NCI-H2171 treated with DMSO at 0.1 percent for 48 hours (cell line): ENCODE results near the gene SRSF4.

Experiments used
- DNase-seq: peaks from one replicate; lab custom pipeline; 2025; lab: John Stamatoyannopoulos, UW

Gene SRSF4

DNA sequence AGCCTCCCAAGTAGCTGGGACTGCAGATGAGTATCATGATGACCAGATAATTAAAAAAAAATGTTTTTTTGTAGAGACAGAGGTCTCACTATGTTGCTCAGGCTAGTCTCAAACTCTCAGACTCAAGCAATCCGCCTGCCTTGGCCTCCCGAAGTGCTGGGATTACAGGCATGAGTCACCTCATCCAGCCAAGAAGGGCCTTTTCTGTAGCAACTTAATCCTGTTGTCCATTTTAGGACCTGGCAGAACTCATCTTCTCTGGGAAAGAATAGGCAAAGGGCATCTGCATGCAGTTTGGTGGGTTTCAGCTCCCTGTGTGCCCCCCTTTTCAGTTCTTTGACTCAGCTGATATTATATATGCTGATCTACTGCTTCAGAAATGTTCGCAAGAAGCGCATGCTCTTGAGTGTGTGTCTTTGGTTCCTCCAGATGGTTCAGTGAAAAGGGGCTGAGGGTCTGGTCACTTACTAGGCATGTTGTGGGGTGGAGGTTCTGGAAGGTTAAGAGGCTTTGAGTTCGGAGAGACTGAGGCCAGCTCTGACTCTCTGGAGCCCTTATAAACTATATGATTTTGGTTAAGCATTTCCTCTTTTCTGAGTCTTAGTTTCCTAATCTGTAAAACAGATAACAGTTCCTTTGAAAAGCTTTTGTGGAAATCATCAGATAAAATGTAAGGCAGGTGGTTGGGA lies 19.4 kb upstream of the SRSF4 start:
- DNase-seq, result no peak

DNA sequence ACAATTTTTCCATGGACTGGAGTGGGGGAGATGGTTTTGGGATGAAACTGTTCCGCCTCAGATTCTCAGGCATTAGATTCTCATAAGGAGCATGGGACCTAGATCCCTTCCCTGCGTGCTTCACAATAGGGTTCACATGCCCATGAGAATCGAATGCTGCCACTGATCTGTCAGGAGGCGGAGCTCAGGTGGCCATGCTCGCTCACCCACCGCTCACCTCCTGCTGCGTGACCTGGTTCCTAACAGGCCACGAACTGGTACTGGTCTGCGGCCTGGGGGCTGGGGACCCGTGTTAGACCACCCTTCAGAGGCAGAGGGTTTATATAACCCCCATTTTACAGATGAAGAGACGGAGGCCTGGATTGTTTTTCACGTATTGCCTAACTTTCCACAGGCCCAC lies 16.3 kb upstream of the SRSF4 start:
- no peak for DNase-seq

DNA sequence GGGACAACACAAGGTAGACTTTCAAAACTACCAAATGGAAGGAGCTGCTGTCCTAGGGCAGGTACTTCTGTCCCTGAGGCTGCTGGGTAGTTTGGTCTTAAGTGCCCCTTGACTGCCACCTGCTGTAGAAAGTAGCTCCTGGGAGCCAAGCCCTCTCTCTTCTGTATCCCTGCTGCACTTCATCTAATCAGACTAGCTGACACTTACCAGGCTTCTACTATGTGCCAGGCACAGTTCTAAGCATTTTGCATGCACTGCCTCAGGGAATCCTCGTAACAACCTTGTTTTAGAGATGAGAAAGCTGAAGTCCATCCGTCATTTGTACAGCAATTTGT lies 15.9 kb upstream of the SRSF4 start:
- peak; percentile 37 for DNase-seq

DNA sequence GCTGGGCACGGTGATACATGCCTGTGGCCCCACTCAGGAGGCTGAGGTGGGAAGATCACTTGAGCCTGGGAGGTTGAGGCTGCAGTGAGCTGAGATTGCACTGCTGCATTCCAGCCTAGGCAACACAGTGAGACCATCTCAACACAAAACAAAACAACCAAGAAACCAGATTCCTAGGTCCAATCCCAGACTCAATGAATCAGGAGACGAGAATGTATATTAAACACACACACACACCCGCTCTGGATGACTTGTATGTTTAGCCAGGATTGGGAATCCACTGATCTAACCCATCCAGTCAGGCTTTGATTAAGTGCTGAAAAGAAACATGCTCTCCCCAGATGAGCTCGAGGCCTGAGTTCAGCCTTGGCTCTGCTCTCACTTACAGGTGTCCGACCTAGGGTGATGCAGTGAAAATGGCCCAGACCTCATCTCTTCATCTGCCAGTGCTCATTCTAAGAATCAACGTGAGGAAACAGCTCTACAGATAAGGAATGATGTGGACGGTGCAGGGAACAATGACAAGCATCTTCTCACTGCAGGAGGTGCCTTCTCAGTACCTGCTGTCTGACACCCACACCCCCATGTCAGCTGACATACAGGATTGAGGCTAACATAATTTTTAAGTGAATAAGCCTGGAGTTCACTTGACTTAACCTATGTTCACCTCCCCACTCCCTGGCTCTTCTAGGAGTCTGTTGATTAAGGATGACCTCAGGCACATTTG lies 15.3 kb upstream of the SRSF4 start:
- DNase-seq, result no peak

DNA sequence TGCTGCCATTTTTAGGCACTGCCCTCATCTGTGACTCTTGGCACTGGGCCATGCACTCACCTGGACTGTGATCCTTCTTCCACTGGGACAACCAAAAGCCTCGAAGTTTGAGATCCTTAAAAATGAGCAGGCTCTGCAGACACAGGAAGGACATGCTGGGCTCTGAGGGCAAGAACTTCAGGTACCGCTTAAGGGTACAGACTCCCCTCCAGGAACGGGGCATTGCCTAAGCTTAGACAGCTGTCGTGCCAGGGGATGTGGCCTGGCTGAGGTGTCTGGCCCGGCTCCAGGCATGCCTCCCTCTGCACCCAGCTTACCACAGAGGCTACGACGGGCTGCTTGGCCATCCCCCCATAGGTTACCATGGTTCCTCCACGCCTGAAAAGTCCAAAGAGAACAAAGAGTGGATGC lies 14.2 kb upstream of the SRSF4 start:
- DNase-seq, result no peak

DNA sequence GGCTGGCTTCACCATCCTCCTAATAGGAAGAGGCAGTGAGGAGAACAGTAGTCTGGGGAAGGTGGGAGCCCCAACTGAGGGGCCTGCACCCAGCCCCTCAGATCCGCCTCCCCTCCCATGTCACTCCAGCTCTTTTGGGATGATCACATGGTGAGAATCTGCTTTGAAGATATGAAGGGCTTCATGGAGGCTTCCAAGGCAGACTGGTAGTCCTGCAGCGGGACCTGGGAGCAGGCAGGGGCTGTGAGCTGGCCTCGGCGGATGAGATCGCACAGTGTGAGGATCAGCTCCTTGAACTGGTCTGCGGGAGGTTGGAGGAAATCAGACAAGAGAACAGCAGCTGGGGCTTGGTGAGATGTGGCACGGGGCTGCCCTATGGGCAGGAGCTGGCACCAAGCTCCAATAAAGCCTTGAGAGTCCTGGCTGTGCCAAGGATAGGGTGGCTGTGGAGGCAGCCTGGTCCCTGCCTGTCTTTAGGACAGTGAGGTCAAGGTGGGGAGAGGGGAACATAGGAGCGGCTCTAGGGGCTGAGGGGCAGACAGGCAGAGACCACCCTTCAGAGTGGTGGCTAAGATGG lies 12.3 kb upstream of the SRSF4 start:
- DNase-seq, result no peak

DNA sequence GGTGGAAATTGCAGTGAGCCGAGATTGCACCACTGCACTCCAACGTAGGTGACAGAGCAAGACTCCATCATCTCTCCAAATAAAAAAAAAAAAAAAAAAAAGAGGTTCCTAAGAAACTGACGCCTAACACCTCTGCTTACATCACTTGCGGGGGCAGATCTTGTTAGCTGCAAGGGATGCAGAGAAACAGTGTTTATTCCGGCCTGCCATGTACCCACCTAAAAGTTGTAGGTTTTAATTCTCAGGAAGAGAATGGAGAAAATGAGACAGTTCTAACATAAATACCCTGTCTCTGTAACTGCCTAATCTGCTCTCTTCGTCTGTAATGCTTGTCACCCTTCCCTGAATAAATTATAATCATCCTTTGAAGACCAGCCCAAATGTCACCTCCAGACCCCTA lies 9.0 kb upstream of the SRSF4 start:
- DNase-seq, result no peak

DNA sequence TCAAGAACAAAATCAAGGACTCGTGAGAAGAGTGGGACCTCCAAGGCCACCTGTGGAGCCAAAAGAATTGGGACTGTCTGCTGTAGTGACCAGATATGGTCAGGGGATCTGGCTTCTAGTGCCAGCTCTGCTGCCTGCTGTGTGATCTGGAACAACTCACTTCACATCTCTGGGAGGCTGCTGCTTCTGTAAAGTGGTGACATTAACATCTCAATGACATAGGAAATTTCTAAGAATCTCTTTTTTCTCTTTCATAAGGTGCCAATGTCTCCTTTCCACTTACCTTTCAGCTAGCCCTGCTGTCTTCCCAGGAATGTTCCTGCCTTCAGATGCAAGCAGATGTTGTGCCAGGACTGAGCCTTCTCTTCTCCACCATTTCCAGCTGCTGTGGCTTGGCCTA lies 5.0 kb upstream of the SRSF4 start:
- DNase-seq, result no peak

DNA sequence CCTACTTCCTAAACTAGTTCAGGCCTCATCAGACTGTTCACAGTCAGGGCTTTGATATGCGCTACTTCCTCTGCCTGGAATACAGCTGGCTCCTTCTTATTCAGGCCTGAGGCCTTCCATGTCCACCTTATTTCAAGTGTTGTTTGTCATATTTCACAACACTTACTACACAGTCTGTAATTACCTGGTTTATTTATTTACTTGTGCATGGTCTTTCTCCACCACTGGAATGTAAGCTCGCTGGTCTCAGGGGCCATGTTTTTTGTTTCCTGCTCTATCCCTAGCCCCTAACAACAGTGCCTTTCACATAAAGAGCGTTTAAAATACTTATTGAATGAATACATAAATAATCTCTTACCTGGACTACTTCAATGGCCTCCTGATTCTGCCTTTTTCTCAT lies 4.6 kb upstream of the SRSF4 start:
- DNase-seq, result no peak

DNA sequence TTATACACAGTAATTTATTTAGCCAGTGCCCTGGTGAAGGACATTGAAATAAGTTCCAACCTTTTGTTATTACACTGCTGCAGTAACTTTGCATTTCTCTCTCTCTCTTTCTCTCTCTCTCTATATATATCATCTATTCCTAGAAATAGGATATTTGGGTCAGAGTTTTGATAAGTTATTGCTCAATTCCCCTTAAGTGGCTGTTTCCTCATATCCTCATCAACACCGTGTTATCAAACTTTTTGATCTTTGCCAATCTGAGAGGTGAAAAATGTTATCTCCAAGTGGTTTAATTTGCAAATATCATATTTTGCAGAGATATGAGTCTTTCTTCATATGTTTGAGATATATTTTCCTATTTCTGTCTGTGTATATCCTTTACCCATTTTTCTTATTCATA lies 1.6 kb upstream of the SRSF4 start:
- no peak for DNase-seq

DNA sequence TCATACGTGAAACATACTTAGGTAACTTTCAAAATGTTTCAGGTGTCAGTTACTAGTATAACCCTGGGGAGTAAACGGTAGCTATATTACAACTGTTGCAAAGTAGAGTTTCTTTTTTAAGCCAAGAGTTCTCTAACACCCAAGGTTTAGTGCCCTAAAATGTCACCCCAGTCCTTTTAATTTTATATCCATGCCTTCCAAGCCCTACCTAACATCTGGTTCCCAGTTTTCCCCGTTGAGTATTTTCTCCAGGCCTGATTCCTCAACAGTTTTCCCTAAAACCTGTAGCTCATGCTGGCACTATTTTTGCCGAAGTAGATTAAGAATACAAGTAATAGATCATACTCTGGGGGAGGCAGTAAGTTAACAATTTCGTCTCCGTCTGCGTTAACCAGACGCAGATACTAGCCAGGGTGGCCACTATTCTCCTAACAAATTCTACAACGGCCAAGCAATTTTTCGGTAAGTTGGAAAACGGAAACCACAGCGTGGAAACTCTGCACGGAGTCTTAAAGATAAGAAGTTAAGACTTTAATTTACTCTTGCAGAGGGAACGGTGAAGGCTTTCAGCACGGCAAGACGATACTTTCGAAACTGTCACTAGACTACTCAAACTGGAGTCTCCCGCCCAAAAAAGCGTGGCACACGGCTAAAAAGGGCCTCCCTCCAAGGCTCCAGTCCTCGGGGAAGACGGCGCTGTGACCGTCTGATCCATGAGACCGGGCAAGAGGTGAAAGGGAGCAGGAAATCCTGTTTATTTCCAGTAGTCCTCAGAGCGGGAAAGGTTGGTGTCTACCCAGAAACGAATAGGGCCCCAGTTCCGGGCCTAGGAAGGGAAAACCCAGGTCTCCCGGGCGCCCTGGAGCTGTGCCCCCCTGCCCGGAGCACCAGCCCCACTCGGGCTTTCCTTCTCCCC lies 945 bp downstream of the SRSF4 start:
- DNase-seq, result peak; percentile 70

DNA sequence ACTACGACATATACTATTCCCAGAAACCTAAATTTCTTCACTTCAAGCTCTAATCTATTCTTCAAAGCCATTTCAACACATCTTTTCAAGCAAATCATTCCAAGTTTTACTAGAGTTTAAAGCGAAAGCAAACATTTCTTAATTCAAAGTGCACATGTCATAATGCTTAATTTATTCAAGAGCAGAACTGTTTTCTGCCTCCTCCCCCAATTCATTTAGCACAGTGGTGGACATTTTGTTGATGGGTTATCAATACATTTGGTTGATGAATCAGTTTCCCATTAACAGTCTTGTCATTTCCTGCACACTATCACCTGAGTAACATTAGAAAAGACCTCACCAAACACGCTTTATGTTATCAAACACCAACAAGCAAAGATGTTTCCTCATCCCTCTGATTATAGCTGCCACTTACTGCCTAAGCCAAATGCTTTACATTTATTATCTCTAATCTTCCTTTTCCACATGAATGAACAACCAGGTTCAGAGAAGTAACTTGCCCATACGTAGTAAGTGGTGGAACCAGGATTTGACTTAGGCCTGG lies 2.0 kb downstream of the SRSF4 start:
- no peak for DNase-seq

DNA sequence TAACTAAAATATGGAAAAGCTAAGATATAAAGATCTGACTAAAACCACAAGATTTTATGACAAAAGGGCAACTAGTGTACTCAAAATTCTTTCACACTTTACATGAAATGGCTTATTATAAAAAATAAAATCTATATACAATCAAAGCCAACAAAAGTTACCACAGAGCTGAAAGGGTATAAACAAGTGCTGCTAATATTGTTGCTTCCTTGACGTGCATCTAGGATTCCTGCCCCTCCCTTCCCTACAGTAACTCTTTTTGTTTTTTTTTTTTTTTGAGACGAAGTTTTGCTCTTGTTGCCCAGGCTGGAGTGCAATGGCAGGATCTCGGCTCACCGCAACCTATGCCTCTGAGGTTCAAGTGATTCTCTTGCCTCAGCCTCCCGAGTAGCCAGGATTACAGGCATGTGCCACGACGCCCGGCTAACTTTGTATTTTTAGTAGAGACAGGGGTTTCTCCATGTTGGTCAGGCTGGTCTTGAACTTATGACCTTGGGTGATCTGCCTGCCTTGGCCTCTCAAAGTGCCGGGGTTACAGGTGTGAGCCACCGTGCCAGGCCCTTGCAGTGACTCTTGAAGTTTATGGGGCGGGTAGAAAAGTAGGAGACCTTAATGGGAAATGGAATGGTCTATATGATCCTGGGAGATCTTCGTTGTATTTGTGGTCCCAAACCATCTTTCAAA lies 4.5 kb downstream of the SRSF4 start:
- DNase-seq, result no peak

DNA sequence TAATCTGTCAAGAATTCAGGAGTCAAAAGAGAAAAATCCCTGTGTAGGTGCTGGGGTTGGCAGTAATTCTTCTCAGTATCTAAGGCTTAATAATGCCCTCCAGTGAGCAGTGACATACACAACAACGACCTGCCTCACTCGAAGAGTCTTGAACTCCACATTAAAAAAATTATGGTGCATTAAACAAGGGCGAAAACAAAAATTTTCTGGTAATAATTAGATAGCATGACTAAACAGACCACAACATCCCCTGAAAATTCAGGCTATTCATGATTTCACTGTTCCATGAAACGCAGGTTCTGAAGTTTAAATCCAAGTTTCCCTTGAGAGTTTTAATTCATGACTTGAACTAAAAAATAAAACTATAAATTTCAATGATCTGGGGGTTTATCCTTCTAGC lies 5.1 kb downstream of the SRSF4 start:
- no peak for DNase-seq

DNA sequence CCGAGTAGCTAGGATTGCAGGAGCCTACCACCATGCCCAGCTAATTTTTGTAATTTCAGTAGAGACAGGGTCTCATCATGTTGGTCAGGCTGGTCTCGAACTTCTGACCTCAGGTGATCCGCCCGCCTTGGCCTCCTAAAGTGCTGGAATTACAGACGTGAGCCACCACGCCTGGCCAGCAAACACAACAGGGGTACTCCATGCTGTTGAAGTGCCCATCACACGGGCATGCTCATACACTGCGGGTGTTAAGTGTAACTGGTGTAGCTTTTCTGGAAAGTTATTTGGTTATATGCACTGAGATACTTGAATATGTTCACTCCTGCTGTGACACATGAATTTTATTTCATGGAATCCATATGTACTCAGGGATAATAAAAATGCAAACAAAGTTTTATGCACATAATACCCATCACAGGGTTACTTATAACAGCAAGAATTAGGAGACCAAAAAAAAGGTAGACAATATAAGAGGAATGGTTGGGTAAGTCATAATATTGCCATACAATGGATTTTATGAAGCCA lies 9.2 kb downstream of the SRSF4 start:
- DNase-seq, result no peak

DNA sequence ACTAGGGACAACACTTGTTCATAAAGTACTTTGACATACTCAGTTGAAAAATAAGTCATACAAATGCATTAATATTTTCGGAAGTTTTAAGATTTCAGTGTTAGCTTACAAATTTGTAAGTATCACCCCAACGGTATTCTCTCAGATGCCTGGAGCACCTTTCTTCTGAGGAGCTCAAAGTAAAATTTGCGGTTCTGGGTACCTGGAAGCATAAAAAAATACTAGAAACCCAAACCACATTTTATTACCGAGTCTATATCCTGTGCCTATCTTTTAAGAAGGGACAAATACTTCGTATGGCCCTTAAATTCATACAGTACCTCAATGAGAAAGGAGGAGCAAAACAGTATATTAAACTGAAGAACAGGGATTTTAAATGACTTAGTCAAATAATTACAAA lies 10.2 kb downstream of the SRSF4 start:
- no peak for DNase-seq

DNA sequence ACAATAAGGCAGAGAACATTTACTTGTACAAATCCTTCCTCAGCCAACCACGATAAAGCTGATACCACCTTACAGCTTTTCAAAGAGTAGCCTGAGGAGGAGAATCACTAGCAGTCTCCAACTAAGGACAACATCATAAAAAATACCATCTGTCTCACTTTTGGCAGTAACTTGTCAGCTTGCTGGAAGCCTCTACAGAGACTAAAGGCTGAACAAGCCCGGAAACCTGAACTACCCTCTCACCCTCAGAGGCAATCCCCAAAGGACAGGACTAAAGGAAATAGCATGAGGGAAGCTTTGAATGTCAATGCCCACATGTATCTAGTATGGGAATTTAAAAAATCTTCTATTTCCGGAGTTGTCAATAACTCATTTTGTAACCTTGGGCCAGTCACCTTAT lies 10.6 kb downstream of the SRSF4 start:
- peak; percentile 95 for DNase-seq

DNA sequence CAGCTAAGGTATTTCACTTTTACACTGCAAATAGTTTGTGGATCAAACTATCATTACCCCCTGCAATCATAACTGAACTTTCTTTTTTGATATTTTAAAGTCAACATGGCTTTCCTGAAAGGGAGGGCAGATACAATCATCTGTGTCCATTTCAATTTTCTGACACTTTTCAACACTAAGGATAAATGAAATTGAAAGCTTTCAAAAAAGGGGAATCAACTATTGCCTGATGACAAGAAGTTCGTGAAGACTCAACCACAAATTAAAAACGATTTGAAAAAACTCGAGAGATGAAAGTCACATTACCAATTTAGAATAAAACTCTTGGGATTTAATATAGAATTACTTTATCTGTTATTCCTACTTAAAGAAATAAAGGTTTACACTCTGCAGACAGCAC lies 11.7 kb downstream of the SRSF4 start:
- DNase-seq, result no peak

DNA sequence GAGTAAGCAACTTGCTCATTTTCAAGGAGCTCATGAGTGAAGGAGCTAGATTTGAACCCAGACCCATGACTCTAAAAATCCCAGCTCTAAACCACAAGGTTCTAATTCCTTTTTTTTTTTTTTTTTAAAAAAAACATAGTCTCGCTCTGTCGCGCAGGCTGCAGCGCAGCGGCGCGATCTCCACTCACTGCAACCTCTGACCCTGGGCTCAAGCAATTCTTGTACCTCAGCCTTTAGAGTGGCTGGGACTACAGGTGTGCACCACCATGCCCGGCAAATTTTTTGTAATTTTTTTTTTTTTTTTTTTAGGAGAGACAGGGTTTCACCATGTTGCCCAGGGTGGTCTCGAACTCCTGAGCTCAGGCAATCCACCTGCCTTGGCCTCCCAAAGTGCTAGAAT lies 13.8 kb downstream of the SRSF4 start:
- no peak for DNase-seq

DNA sequence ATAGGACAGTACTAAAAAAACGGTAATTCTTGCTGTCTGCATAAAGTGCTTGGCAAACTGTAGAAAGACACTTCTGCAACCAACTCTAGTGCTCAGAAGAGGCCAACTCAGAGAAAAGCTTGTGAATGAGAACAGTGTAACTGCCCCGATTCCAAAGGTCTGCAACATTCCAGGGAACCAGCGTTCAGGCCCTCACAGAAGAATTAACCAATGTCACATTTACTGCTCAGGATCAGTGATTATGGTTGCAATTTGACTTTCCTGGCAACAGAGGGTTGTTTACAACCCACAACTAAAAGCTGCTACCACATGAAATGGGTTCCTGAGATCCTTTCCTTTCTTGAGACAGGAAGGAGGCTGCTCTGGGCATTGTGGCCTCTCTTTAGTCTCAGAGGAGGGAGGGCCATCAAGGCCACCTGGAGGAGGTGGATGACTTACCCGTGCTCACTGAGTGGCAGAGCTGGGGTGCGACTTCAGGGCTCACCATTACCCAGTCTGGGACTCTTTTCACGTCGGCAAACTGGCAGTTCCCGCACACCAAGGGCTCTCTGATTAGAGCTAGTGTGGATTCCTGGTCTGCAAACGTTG lies 15.3 kb downstream of the SRSF4 start:
- no peak for DNase-seq

DNA sequence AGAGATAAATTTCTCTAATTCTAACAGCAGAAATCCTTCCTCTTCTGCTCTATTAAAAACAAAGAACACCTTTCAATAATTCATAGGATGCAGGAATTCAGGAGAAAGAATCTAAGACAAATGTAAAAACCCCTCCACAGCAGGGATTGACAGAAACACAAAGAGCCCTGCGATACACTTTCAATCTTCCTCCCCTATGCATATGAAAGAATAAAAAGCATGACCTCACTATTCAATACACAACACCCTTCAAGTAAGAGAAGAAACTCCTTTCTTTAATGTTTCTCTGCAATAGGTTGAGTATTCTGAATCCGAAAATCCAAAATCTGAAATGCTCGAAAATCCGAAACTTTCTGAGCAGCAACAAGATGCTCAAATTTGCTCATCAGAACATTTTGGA lies 17.1 kb downstream of the SRSF4 start:
- DNase-seq, result no peak
